Islet precursor cell (in vitro differentiated cells): ENCODE results near the gene ERC2.
"Not testable (repeated sequence)": the region's sequence is repeated elsewhere in the genome, so short reads cannot be mapped to it uniquely, and the experiment has no call there.

Experiments used
- DNase-seq: peaks from one replicate; pipeline ENCODE4 v3.0.0-alpha.2; 2018

ERC2 gene

GRCh38 chr3:56053727-56054126 is 414.5 kb downstream of the ERC2 start:
- DNase-seq: no peak

GRCh38 chr3:56052188-56052587 is 416.1 kb downstream of the ERC2 start:
- no peak for DNase-seq

- no peak for DNase-seq
Measured at GRCh38 chr3:56051052-56051451, 417.2 kb downstream of the ERC2 start.

- no peak for DNase-seq
Measured at GRCh38 chr3:56048946-56049345, 419.3 kb downstream of the ERC2 start.

GRCh38 chr3:56048331-56048730 is 419.9 kb downstream of the ERC2 start:
- DNase-seq: no peak

- no peak for DNase-seq
Measured at GRCh38 chr3:56042326-56042951, 425.8 kb downstream of the ERC2 start.

GRCh38 chr3:56025326-56025725 is 442.9 kb downstream of the ERC2 start:
- no peak for DNase-seq

GRCh38 chr3:56023546-56023945 is 444.7 kb downstream of the ERC2 start:
- DNase-seq: no peak

GRCh38 chr3:56022619-56023018 is 445.6 kb downstream of the ERC2 start:
- no peak for DNase-seq

- DNase-seq: no peak
Measured at GRCh38 chr3:56019490-56020146, 448.6 kb downstream of the ERC2 start.

- not testable (repeated sequence) for DNase-seq
Measured at GRCh38 chr3:56015374-56015773, 452.9 kb downstream of the ERC2 start.

GRCh38 chr3:56012721-56013120 is 455.5 kb downstream of the ERC2 start:
- DNase-seq: no peak

GRCh38 chr3:56005196-56005805 is 463.0 kb downstream of the ERC2 start:
- DNase-seq: no peak

GRCh38 chr3:56003129-56003528 is 465.1 kb downstream of the ERC2 start:
- DNase-seq: no peak

- no peak for DNase-seq
Measured at GRCh38 chr3:56001991-56002390, 466.3 kb downstream of the ERC2 start.

- DNase-seq: no peak
Measured at GRCh38 chr3:56001537-56001936, 466.7 kb downstream of the ERC2 start.

- DNase-seq: no peak
Measured at GRCh38 chr3:55989366-55989765, 478.9 kb downstream of the ERC2 start.

- DNase-seq: peak; percentile 82
Measured at GRCh38 chr3:55988905-55989304, 479.4 kb downstream of the ERC2 start.

- DNase-seq: peak; percentile 86
Measured at GRCh38 chr3:55984626-55985025, 483.6 kb downstream of the ERC2 start.

GRCh38 chr3:55978953-55979352 is 489.3 kb downstream of the ERC2 start:
- no peak for DNase-seq

- no peak for DNase-seq
Measured at GRCh38 chr3:55974421-55975165, 493.7 kb downstream of the ERC2 start.

- no peak for DNase-seq
Measured at GRCh38 chr3:55969634-55970033, 498.6 kb downstream of the ERC2 start.

- DNase-seq: no peak
Measured at GRCh38 chr3:55968331-55968730, 499.9 kb downstream of the ERC2 start.

- DNase-seq: no peak
Measured at GRCh38 chr3:55966566-55966965, 501.7 kb downstream of the ERC2 start.
